Measurements from ENCODE around the gene HOXC11.

Gene HOXC11

DNA sequence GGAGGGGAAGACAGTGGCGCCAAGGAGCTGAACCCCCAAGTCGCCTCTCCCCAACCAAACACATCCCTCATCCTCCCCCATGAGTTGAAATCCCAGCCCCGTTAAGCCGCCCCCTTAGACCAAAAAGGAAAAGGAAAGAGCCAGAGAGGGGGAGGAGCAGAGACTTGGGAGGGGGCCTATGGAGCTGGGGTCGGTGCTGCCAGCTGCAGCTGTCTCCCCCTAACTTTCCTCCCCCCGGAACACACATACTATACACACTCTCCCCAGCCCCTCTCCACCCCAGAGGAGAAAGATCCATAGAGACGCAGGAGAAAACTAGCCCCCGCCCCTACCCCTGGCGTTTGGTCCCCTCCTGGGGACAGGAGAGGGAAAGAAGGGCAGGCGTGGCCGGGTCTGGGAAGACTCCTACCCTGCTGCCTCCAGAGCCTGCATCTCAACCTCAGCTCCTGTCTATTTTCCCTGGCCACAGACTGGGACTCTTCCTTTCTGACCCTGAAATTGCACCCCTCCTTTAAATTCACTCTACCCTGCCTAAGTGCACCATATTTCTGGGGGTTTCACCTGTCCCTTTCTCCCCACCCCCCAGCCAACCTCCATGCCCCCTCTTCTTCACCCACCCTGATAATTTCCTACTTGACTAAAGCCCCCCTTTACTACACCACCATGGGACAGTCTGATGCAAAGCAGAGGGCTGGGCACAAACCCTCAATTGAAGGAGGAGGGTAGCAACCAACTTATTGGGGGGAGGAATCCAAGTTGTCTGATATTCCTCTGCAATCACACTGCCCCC, 25.4 kb downstream of the HOXC11 start:
- TF ChIP-seq, protein P1, sequence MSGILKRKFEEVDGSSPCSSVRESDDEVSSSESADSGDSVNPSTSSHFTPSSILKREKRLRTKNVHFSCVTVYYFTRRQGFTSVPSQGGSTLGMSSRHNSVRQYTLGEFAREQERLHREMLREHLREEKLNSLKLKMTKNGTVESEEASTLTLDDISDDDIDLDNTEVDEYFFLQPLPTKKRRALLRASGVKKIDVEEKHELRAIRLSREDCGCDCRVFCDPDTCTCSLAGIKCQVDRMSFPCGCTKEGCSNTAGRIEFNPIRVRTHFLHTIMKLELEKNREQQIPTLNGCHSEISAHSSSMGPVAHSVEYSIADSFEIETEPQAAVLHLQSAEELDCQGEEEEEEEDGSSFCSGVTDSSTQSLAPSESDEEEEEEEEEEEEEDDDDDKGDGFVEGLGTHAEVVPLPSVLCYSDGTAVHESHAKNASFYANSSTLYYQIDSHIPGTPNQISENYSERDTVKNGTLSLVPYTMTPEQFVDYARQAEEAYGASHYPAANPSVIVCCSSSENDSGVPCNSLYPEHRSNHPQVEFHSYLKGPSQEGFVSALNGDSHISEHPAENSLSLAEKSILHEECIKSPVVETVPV (CRISPR knock-in tag; IDR thresholded peaks at IDR 0.05) = no peak
- TF ChIP-seq ISL1 (CRISPR knock-in tag; IDR thresholded peaks at IDR 0.05) (no peak), ZFP30 (CRISPR knock-in tag; IDR thresholded peaks at IDR 0.05) (no peak), CSDC2 (CRISPR knock-in tag; IDR thresholded peaks at IDR 0.05) (no peak), RARB (CRISPR knock-in tag; IDR thresholded peaks at IDR 0.05) (no peak), ZNF70 (CRISPR knock-in tag; IDR thresholded peaks at IDR 0.05) (no peak)
- TF ChIP-seq, protein P2, sequence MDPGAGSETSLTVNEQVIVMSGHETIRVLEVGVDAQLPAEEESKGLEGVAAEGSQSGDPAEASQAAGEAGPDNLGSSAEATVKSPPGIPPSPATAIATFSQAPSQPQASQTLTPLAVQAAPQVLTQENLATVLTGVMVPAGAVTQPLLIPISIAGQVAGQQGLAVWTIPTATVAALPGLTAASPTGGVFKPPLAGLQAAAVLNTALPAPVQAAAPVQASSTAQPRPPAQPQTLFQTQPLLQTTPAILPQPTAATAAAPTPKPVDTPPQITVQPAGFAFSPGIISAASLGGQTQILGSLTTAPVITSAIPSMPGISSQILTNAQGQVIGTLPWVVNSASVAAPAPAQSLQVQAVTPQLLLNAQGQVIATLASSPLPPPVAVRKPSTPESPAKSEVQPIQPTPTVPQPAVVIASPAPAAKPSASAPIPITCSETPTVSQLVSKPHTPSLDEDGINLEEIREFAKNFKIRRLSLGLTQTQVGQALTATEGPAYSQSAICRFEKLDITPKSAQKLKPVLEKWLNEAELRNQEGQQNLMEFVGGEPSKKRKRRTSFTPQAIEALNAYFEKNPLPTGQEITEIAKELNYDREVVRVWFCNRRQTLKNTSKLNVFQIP (CRISPR knock-in tag; IDR thresholded peaks at IDR 0.05; ENCODE audit: borderline replicate concordance, low read depth) = no peak

DNA sequence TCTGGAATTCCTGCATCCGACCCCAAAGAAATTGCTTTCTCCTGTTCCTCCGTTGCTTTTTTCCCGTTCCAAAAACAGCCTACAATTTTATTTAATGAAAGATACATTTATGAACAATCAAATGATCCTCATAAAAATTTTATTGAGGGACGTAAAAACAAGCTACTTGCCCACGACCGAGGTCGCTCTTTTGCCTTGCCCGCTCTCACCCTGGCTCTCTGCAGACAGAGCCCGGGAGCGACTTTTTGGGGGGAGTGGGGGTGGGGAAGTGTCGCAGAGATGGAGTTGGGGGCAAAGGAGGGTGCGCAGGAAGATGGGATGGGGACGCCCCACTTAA, 25.9 kb downstream of the HOXC11 start:
- ATAC-seq = no peak

More for the DNA sequence above, 25.4 kb downstream of the HOXC11 start:
- ATAC-seq = no peak

GRCh38 chr12:53999559-54000115, 26.7 kb downstream of the HOXC11 start:
- peak; percentile 64 for ATAC-seq
- TF ChIP-seq OSR1 (CRISPR knock-in tag; IDR thresholded peaks at IDR 0.05) (no peak), ZFP3 (CRISPR knock-in tag; IDR thresholded peaks at IDR 0.05) (peak; percentile 72), PATZ1 (CRISPR knock-in tag; IDR thresholded peaks at IDR 0.05; ENCODE audit: borderline replicate concordance) (0 out of 2 replicates have a peak, but pooled peaks have one; percentile 12)

More for the DNA sequence above, 25.9 kb downstream of the HOXC11 start:
- TF ChIP-seq, protein P2 (CRISPR knock-in tag; IDR thresholded peaks at IDR 0.05; ENCODE audit: borderline replicate concordance, low read depth) = no peak
- TF ChIP-seq ESRRG (CRISPR knock-in tag; IDR thresholded peaks at IDR 0.05) (no peak), ZNF8 (CRISPR knock-in tag; IDR thresholded peaks at IDR 0.05) (no peak)

DNA sequence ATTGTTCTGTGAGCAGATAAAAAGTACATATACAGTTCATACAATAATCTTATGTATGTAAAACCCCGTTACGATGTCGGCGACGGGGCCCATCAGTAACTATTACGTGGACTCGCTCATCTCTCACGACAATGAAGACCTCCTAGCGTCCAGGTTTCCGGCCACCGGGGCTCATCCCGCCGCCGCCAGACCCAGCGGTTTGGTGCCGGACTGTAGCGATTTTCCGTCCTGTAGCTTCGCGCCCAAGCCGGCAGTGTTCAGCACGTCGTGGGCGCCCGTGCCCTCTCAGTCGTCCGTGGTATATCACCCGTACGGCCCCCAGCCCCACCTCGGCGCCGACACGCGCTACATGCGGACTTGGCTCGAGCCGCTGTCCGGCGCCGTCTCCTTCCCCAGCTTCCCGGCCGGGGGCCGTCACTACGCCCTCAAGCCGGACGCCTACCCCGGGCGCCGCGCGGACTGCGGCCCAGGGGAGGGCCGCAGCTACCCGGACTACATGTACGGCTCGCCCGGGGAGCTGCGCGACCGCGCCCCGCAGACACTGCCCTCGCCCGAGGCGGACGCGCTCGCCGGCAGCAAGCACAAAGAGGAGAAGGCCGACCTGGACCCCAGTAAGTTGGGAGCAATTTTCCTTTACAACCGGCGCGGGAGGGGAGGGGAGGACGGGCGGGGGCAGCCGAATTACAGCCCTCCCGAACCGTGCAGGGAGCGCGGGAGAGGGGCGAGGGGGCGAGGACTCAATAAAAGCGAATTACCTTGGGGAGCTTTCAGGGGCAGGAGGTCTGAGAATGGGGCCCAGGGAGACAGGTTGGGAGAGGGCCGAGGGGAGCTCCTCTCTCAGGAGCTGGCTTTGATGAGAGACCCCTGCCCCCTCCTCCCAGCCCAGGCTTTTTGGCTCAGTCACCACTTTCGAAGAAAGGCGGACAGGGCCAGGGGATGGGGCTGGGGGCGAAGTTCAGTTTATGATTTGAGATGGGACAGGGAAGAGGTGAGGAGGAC, 27.5 kb downstream of the HOXC11 start, which contains the start of gene HOXC9:
Gene HOXC9, plus strand, starts transcription at position 46 of the 999 bp plus-strand sequence. Its CDS starts 28 bp downstream, at position 74.
- TF ChIP-seq, protein P1 (CRISPR knock-in tag; IDR thresholded peaks at IDR 0.05) = no peak
- TF ChIP-seq PPARA (CRISPR knock-in tag; IDR thresholded peaks at IDR 0.05; ENCODE audit: borderline replicate concordance) = no peak
- TF ChIP-seq TSHZ2 (CRISPR knock-in tag; IDR thresholded peaks at IDR 0.05) = 0 out of 2 replicates have a peak, but pooled peaks have one; percentile 16
- TF ChIP-seq ISL1 (CRISPR knock-in tag; IDR thresholded peaks at IDR 0.05) = no peak
- TF ChIP-seq PATZ1 (CRISPR knock-in tag; IDR thresholded peaks at IDR 0.05; ENCODE audit: borderline replicate concordance) = 0 out of 2 replicates have a peak, but pooled peaks have one; percentile 12
- no peak for TF ChIP-seq ZNF565 (CRISPR knock-in tag; conservative IDR thresholded peaks at IDR 0.05; ENCODE audit: low read depth)
- TF ChIP-seq BACH2 (CRISPR knock-in tag; IDR thresholded peaks at IDR 0.05; ENCODE audit: borderline replicate concordance) = no peak
- no peak for TF ChIP-seq ZNF70 (CRISPR knock-in tag; IDR thresholded peaks at IDR 0.05)
- TF ChIP-seq OSR1 (CRISPR knock-in tag; IDR thresholded peaks at IDR 0.05) = no peak
- no peak for TF ChIP-seq RARB (CRISPR knock-in tag; IDR thresholded peaks at IDR 0.05)
- peak; percentile 61 for ATAC-seq
